Mesenchymal stem cell (in vitro differentiated cells and primary cell): ENCODE data around the gene OR10T2.
"Not testable (repeated sequence)": the region's sequence is repeated elsewhere in the genome, so short reads cannot be mapped to it uniquely, and the experiment has no call there.

Experiments used
- DNase-seq: peaks from one replicate; pipeline ENCODE4 v3.0.0-alpha.2; 2013
- H2AFZ ChIP-seq: one replicate; pipeline ENCODE4 v1.6.1; 2013; ENCODE audit warnings: low read depth, mild to moderate bottlenecking, control low read depth, inconsistent platforms, low read length, moderate library complexity
- H2AK5ac ChIP-seq: 2 replicates; pipeline ENCODE4 v1.6.1; 2013; ENCODE audit warnings: low read length, moderate library complexity, mild to moderate bottlenecking, inconsistent platforms; ENCODE audit not compliant: severe bottlenecking
- H2BK120ac ChIP-seq: one replicate; pipeline ENCODE4 v1.6.1; 2013; ENCODE audit warnings: low read depth, mild to moderate bottlenecking, inconsistent platforms, low read length, moderate library complexity
- H2BK12ac ChIP-seq, 2 experiments: one replicate each; pipeline ENCODE4 v1.6.1; 2013; ENCODE audit warnings: inconsistent platforms in 2 of 2, low read length in 2 of 2, mild to moderate bottlenecking in 2 of 2, moderate library complexity in 2 of 2, control low read depth in 1 of 2
- H2BK15ac ChIP-seq: one replicate; pipeline ENCODE4 v1.6.1; 2013; ENCODE audit warnings: mild to moderate bottlenecking, low read depth, inconsistent platforms; ENCODE audit not compliant: poor library complexity, severe bottlenecking
- H2BK5ac ChIP-seq: 2 replicates; pipeline ENCODE4 v1.6.1; 2013; ENCODE audit warnings: low read depth, mild to moderate bottlenecking, low read length, control low read depth, inconsistent platforms; ENCODE audit not compliant: poor library complexity, severe bottlenecking
- H3K14ac ChIP-seq, 2 experiments: one replicate each; pipeline ENCODE4 v1.6.1; 2013; ENCODE audit warnings: inconsistent platforms in 2 of 2, low read length in 2 of 2, control low read depth in 1 of 2, mild to moderate bottlenecking in 1 of 2, moderate library complexity in 1 of 2
- H3K18ac ChIP-seq, 2 experiments: one replicate each; pipeline ENCODE4 v1.6.1; 2013; ENCODE audit warnings: inconsistent platforms in 2 of 2, low read length in 2 of 2, control low read depth in 1 of 2, low read depth in 1 of 2, mild to moderate bottlenecking in 1 of 2
- H3K23ac ChIP-seq, 2 experiments: one replicate each; pipeline ENCODE4 v1.6.1; 2013; ENCODE audit warnings: inconsistent platforms in 2 of 2, low read length in 2 of 2, mild to moderate bottlenecking in 2 of 2, moderate library complexity in 2 of 2, control low read depth in 1 of 2
- H3K27ac ChIP-seq: 2 replicates; pipeline ENCODE4 v1.5.1; 2013; ENCODE audit warnings: mild to moderate bottlenecking, moderate library complexity, low read length, control low read depth, inconsistent platforms; ENCODE audit not compliant: poor library complexity, severe bottlenecking
- H3K27me3 ChIP-seq, 2 experiments: 2 replicates each; pipeline versions ENCODE4 v1.6.1 to v1.7.0; 2013; ENCODE audit warnings: low read length in 2 of 2, mild to moderate bottlenecking in 2 of 2, moderate library complexity in 2 of 2, control low read depth in 1 of 2, inconsistent platforms in 1 of 2; ENCODE audit not compliant: control insufficient read depth in 1 of 2, insufficient read depth in 1 of 2
- H3K36me3 ChIP-seq, 2 experiments: 2 replicates each; pipeline versions ENCODE4 v1.6.1 to v1.7.0; 2013; ENCODE audit warnings: low read length in 2 of 2, control low read depth in 1 of 2, inconsistent platforms in 1 of 2, low read depth in 1 of 2, mild to moderate bottlenecking in 1 of 2; ENCODE audit not compliant: insufficient read depth in 2 of 2, control insufficient read depth in 1 of 2
- H3K4ac ChIP-seq, 2 experiments: one replicate each; pipeline ENCODE4 v1.6.1; 2013; ENCODE audit warnings: inconsistent platforms in 2 of 2, low read length in 2 of 2, mild to moderate bottlenecking in 2 of 2, moderate library complexity in 2 of 2, control low read depth in 1 of 2, low read depth in 1 of 2
- H3K4me1 ChIP-seq: 2 replicates; pipeline ENCODE4 v1.6.1; 2013; ENCODE audit warnings: low read depth, low read length, control low read depth; ENCODE audit not compliant: control insufficient read depth, insufficient read depth
- H3K4me2 ChIP-seq: 2 replicates; pipeline ENCODE4 v1.6.1; 2013; ENCODE audit warnings: low read length, mild to moderate bottlenecking, inconsistent platforms; ENCODE audit not compliant: poor library complexity, severe bottlenecking
- H3K4me3 ChIP-seq, 2 experiments: 2 replicates each; pipeline versions ENCODE4 v1.5.1 to v1.7.0; 2013; ENCODE audit warnings: low read length in 2 of 2, mild to moderate bottlenecking in 2 of 2, control low read depth in 1 of 2, low read depth in 1 of 2; ENCODE audit not compliant: insufficient read depth in 1 of 2
- H3K79me1 ChIP-seq: replicated peaks from 2 replicates; pipeline ENCODE4 v1.6.1; 2013; ENCODE audit warnings: mild to moderate bottlenecking, control low read depth, low read length, inconsistent platforms; ENCODE audit not compliant: poor library complexity, severe bottlenecking
- H3K9ac ChIP-seq: 2 replicates; pipeline ENCODE4 v1.7.0; 2013; ENCODE audit warnings: mild to moderate bottlenecking, low read length, moderate library complexity
- H3K9me3 ChIP-seq: 2 replicates; pipeline ENCODE4 v1.7.0; 2013; ENCODE audit warnings: mild to moderate bottlenecking, low read length; ENCODE audit not compliant: control insufficient read depth
- H4K8ac ChIP-seq: one replicate; pipeline ENCODE4 v1.6.1; 2013; ENCODE audit warnings: inconsistent platforms, mild to moderate bottlenecking, low read length, moderate library complexity
- H4K91ac ChIP-seq: one replicate; pipeline ENCODE4 v1.6.1; 2013; ENCODE audit warnings: mild to moderate bottlenecking, low read length, inconsistent platforms
- WGBS: methylation state at CpG from one replicate; pipeline ENCODE4 v1.1.7; 2013; ENCODE audit warnings: mixed read lengths; 5-methylcytosine and 5-hydroxymethylcytosine counted together

OR10T2 gene

DNA sequence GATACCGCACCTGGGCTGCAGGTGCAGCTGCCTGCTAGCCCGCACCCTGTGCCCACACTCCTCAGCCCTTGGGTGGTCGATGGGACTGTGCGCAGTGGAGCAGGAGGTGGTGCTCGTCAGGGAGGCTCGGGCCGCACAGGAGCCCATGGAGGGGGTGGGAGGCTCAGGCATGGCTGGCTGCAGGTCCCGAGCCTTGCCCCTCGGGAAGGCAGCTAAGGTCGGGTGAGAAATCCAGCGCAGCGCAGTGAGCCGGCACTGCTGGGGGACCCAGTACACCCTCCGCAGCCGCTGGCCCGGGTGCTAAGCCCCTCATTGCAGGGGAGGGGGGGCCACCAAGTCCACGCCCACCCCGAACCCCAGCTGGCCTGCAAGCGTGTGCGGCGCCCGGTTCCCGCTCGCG lies 25.2 kb downstream of the OR10T2 start:
- H2BK15ac ChIP-seq, H3K9me3 ChIP-seq, H2BK12ac ChIP-seq, H2BK5ac ChIP-seq, H3K79me1 ChIP-seq, H3K36me3 ChIP-seq, H4K8ac ChIP-seq, H3K9ac ChIP-seq, DNase-seq, H2AK5ac ChIP-seq, H4K91ac ChIP-seq, H3K23ac ChIP-seq, H3K4me2 ChIP-seq, H3K4me3 ChIP-seq, H3K18ac ChIP-seq, H3K27me3 ChIP-seq, H3K14ac ChIP-seq, H3K4me1 ChIP-seq, H2BK120ac ChIP-seq, H3K4ac ChIP-seq, H3K27ac ChIP-seq, H2AFZ ChIP-seq: not testable (repeated sequence)
- WGBS: 87% methylated on average over 22 of the region's 25 CpGs

DNA sequence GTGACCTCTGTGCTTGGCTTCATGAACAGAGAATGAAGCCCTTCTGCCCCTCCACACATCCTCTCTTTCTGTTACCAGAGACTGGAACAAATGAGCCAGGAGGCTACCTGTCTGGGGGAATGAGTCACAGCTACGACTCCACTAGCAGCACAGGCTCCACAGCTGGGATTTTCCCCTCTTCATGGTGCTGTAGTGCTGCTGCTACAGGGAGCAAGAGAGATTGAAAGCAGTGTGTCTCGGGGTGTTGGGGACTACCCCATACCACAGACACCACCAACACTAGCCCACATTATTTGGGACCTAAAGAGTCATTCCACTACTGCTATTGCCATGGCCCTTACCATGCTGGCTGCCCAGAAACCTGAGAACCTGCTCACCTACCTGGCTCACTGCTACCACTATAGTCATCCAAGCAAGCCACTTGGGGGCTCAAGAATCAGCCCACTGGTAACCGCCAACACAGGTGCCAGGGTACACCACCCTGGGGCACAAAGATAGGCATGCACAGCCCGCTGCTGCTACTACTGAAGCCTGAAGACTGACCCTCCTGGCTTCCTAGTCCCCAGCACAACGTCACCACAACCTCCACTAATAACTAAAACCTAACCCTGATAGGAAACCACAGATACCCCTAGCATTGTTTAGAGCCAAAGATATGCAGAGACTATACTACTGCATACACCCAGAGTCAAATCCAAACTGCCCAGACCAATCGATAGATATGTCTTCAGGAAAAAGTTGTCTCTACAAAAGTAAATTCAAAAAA lies 27.9 kb downstream of the OR10T2 start:
- no peak overlapping the region for H3K4ac ChIP-seq
- no peaks in the 10 kb centered on the region for H3K79me1 ChIP-seq
- H3K4me3 ChIP-seq: no peak overlapping the region
- no peak overlapping the region for H4K91ac ChIP-seq
- H3K23ac ChIP-seq: no peak overlapping the region
- H3K27me3 ChIP-seq: no peaks in the 10 kb centered on the region
- no peak overlapping the region for H2BK120ac ChIP-seq
- H3K36me3 ChIP-seq: no peaks in the 10 kb centered on the region
- no peak overlapping the region for H2BK5ac ChIP-seq
- no peak overlapping the region for H3K4me2 ChIP-seq
- H2AK5ac ChIP-seq: no peak overlapping the region
- H3K14ac ChIP-seq: no peak overlapping the region
- H3K9me3 ChIP-seq: peaks cover 4% of the 10 kb centered on the region
- no peaks in the 10 kb centered on the region for H3K4me1 ChIP-seq
- no peak overlapping the region for H3K27ac ChIP-seq
- WGBS: 39% methylated on average over 5 of the region's 6 CpGs
- H2AFZ ChIP-seq: no peak overlapping the region
- H4K8ac ChIP-seq: no peak overlapping the region
- no peak for DNase-seq
- no peak overlapping the region for H3K9ac ChIP-seq
- no peak overlapping the region for H2BK12ac ChIP-seq
- no peak overlapping the region for H3K18ac ChIP-seq
- H2BK15ac ChIP-seq: no peak overlapping the region

DNA sequence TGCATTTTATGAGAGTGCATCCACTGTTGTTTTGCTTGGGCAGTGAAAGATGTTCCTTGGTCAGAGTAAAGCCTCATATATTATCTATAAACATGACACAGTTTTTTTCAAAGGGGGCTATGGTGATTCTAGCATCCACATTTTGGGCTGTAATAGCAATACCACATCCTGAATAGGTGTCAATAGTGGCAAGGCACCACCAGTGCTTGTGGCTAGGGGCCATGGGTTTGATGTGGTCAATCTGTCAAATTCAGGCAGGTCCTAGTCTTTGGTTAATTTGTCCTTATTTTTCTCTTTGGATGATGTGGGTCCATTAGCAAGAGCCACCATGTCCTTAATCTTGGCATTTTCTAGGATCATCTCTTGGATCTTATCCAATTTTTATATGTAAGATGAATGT lies 32.5 kb downstream of the OR10T2 start:
- no peak overlapping the region for H2BK15ac ChIP-seq
- no peak overlapping the region for H4K91ac ChIP-seq
- no peak overlapping the region for H3K4me3 ChIP-seq
- no peak overlapping the region for H2AFZ ChIP-seq
- no peak for DNase-seq
- H3K4ac ChIP-seq: no peak overlapping the region
- H3K23ac ChIP-seq: no peak overlapping the region
- H3K18ac ChIP-seq: no peak overlapping the region
- no peak overlapping the region for H2BK12ac ChIP-seq
- H3K4me2 ChIP-seq: no peak overlapping the region
- H3K14ac ChIP-seq: no peak overlapping the region
- no peaks in the 10 kb centered on the region for H3K36me3 ChIP-seq
- no peaks in the 10 kb centered on the region for H3K4me1 ChIP-seq
- H3K27me3 ChIP-seq: no peaks in the 10 kb centered on the region
- no peak overlapping the region for H2AK5ac ChIP-seq
- no peak overlapping the region for H2BK5ac ChIP-seq
- no peak overlapping the region for H4K8ac ChIP-seq
- H2BK120ac ChIP-seq: no peak overlapping the region
- no peak overlapping the region for H3K9ac ChIP-seq
- H3K27ac ChIP-seq: no peak overlapping the region
- H3K79me1 ChIP-seq: no peaks in the 10 kb centered on the region
- H3K9me3 ChIP-seq: peaks cover 3% of the 10 kb centered on the region

DNA sequence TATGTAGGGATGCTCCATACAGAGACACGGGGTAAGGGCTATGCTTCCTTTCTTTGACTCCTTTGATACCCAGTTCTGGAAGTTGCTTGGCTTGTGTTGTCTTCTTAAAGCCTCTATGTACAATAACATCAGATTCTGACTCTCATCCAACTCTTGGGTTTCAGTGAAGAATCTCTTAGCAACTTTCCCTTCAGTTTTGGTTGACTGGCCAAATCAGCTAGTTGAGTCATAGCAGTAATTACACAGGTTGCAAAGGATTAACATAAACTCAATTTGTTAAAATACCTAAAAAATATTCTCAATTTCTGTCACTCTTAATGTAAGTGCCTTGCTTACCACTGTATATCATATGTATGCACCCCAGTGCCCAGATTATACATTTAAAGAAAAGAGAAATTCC lies 36.3 kb downstream of the OR10T2 start:
- no peaks in the 10 kb centered on the region for H3K36me3 ChIP-seq
- H2BK12ac ChIP-seq: no peak overlapping the region
- no peak overlapping the region for H3K9ac ChIP-seq
- H2BK15ac ChIP-seq: no peak overlapping the region
- no peak for DNase-seq
- no peak overlapping the region for H3K18ac ChIP-seq
- no peak overlapping the region for H3K4me2 ChIP-seq
- no peaks in the 10 kb centered on the region for H3K79me1 ChIP-seq
- no peak overlapping the region for H2BK5ac ChIP-seq
- no peak overlapping the region for H2AFZ ChIP-seq
- H3K9me3 ChIP-seq: no peaks in the 10 kb centered on the region
- no peaks in the 10 kb centered on the region for H3K4me1 ChIP-seq
- H4K91ac ChIP-seq: no peak overlapping the region
- no peaks in the 10 kb centered on the region for H3K27me3 ChIP-seq
- H3K4me3 ChIP-seq: no peak overlapping the region
- H3K27ac ChIP-seq: no peak overlapping the region
- no peak overlapping the region for H4K8ac ChIP-seq
- WGBS: 73% methylated on average over 1 of the region's 1 CpG
- no peak overlapping the region for H2BK120ac ChIP-seq
- no peak overlapping the region for H3K14ac ChIP-seq
- H3K4ac ChIP-seq: no peak overlapping the region
- H2AK5ac ChIP-seq: no peak overlapping the region
- H3K23ac ChIP-seq: no peak overlapping the region
